AG04450 (cell line): ENCODE data around the gene SIAH2. TPM values are rescaled to one million over a fixed set of nuclear protein-coding genes. Genes with fewer than 3 reads are reported as not detected.

Source experiments
- CTCF ChIA-PET: fragments of 300-600, 350-600 bp; formaldehyde crosslinking; extraction: SDS; loops from one replicate; lab custom pipeline; 2022; ENCODE audit warnings: antibody characterized with exemption, inconsistent platforms; lab: Charles Lee
- POLR2A ChIA-PET: fragments of 350-600 bp; formaldehyde crosslinking; extraction: SDS; loops from one replicate; lab custom pipeline; 2021; ENCODE audit warnings: antibody characterized with exemption, inconsistent platforms; lab: Yijun Ruan, JAX
- DNase-seq: peaks from one replicate; pipeline ENCODE4 v3.0.0-alpha.2; 2011; ENCODE audit warnings: low read depth, low spot score
- H3K27ac ChIP-seq: one replicate; pipeline ENCODE4 v1.5.1; 2012; ENCODE audit warnings: low read depth, low read length, control low read depth
- H3K27me3 ChIP-seq: one replicate; pipeline ENCODE4 v1.6.0; 2012; ENCODE audit warnings: low read length; ENCODE audit not compliant: control insufficient read depth, insufficient read depth
- H3K4me3 ChIP-seq: 2 replicates; pipeline ENCODE4 v1.5.1; 2011; ENCODE audit warnings: mild to moderate bottlenecking, low read depth, low read length, control low read depth
- H3K9me3 ChIP-seq: 2 replicates; pipeline ENCODE4 v1.5.1; 2012; ENCODE audit warnings: low read length; ENCODE audit not compliant: control insufficient read depth, insufficient read depth
- CTCF ChIP-seq: IDR thresholded peaks from 2 replicates; pipeline ENCODE4 v1.5.1; 2011; ENCODE audit warnings: low read depth, low read length, control low read depth, inconsistent platforms
- polyA plus RNA-seq: library from polyadenylated mRNA; depleted of rRNA; stranded (reverse); fragments of >200 nt; gene quantifications from 2 replicates; pipeline ENCODE4 v1.2.3, GENCODE V29; 2011

SIAH2 gene
- polyA plus RNA-seq, 1 experiment: 31.1 TPM

DNA sequence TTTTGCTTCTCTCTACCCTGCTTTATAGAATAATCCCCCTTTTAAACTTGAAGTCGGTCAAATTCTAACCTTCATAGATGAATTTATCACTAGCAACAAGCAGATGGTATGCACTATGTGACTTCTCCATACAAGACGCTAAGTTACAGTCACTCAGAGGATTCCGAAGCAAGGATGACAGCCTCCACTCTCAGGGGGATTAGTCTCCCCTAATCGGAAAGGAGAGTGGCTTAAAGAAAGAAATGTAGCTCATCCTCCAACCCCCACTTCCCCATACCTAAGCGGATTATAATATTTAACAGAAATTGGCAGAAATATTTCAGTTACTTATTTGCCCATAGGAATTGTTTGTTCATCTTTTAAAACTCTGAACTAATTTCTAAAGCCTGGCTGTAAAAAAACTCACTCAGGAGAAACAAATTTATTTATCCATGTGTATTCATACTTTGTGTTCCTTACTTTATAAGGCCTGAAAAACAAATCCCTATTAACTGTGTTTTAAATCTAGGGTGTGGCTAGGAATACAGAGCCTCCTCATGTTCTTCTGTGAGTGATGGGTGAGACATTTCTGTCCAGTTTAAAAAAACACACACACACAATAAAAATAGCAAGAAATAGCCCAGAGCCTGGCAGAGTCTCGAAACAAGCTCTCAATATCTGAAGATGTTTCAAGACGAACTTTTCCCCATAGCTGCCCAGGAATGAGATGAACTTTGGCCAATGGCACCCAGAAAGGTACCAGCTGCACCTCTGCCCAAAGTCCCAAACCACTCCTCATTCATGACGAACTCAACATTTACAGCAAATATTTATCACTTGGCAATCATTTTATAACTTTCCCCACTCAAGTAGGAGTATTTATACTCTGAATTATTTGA is 18.7 kb downstream of the SIAH2 start:
- no peak overlapping the region for H3K27ac ChIP-seq
- CTCF ChIA-PET: interaction anchor here (1.4 kb wide), 1 partner anchor 22 kb away, joined by 9 read pairs; no protein-coding TSS in a partner anchor
- POLR2A ChIA-PET: no interaction called here
- no peak for TF ChIP-seq CTCF
- H3K27me3 ChIP-seq: no peaks in the 10 kb centered on the region
- no peak for DNase-seq
- no peaks in the 10 kb centered on the region; the same call in 1 of the 2 replicates for H3K9me3 ChIP-seq
- H3K4me3 ChIP-seq: no peak overlapping the region

GRCh38 chr3:150743508-150743907 is 19.5 kb downstream of the SIAH2 start:
- no peaks in the 10 kb centered on the region for H3K27me3 ChIP-seq
- no peak for DNase-seq
- no peak for TF ChIP-seq CTCF
- no peaks in the 10 kb centered on the region; the same call in 1 of the 2 replicates for H3K9me3 ChIP-seq
- ChIA-PET POLR2A (interaction anchor here (1.4 kb wide), 1 partner anchor 20 kb away, joined by 3 read pairs; the partner anchor contains the start of gene SIAH2), CTCF (interaction anchor here (1.4 kb wide), 1 partner anchor 22 kb away, joined by 9 read pairs; no protein-coding TSS in a partner anchor)
- H3K4me3 ChIP-seq: no peak overlapping the region
- H3K27ac ChIP-seq: no peak overlapping the region

DNA sequence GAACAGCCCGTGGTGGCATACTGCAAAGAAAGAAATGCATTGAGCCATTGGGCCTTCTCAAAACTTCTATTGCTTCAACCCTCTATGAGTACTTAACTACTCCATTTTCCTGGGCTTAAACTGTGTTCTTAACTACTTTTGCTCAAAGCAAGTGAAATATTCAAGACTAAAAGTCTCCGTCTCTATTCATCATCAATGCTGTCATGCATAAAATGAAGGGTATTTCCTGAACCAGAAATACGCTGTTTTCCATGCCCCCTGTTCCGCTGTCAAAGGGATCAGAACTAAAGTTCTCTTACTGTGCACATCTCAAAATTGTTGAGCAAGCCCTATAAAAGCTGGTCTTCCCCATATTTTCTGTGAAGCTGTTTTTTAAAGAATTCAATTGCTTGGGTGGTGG is 20.3 kb downstream of the SIAH2 start:
- Histone ChIP-seq H3K4me3 (no peak overlapping the region), H3K27ac (no peak overlapping the region), H3K27me3 (no peaks in the 10 kb centered on the region), H3K9me3 (no peaks in the 10 kb centered on the region; the same call in 1 of the 2 replicates)
- POLR2A ChIA-PET: interaction anchor here (1.4 kb wide), 1 partner anchor 21 kb away, joined by 3 read pairs; the partner anchor contains the start of gene SIAH2
- no peak for DNase-seq
- CTCF ChIA-PET: no interaction called here
- no peak for TF ChIP-seq CTCF

GRCh38 chr3:150742141-150742523 is 20.8 kb downstream of the SIAH2 start:
- no peak overlapping the region for H3K27ac ChIP-seq
- H3K27me3 ChIP-seq: no peaks in the 10 kb centered on the region
- no peak overlapping the region for H3K4me3 ChIP-seq
- ChIA-PET POLR2A (no interaction called here), CTCF (no interaction called here)
- no peak for TF ChIP-seq CTCF
- DNase-seq: no peak
- H3K9me3 ChIP-seq: no peaks in the 10 kb centered on the region; the same call in 1 of the 2 replicates

DNA sequence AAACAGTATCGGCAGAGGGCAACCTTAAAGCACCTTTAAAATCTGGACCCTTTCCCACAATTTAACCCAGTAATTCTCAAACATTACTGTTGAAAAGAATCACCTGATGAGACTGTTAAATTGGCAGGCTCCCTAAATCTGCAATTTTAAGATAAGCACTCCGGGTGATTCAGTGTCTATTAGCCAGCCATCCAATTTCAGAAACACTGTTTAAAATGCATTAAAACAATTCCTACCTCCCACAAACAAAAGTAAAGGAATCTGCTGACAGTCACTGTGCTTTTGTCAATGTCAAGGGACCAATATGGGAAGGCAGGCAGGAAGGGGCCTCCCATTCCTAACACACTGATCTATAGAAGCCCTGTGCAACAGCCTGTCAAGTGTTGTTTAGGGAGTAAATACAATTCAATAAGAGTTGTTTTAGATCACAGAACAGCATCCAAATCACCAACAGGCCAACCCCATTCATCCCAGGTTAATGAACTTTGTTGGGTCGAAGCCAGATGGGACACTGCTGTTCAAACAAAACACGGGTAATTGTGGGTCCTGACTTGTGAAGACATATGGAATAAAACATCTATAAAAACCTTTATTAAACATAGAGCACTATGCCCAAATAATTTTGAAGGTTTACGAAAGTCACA is 21.4 kb downstream of the SIAH2 start:
- no peaks in the 10 kb centered on the region; the same call in 1 of the 2 replicates for H3K9me3 ChIP-seq
- no peaks in the 10 kb centered on the region for H3K27me3 ChIP-seq
- DNase-seq: no peak
- POLR2A ChIA-PET: no interaction called here
- no peak overlapping the region for H3K4me3 ChIP-seq
- H3K27ac ChIP-seq: no peak overlapping the region
- CTCF ChIA-PET: interaction anchor here (1.0 to 1.3 kb wide), 2 partner anchors 22 to 121 kb away, joined by 3 read pairs; partner anchors contain the start of gene SIAH2
- TF ChIP-seq CTCF: no peak
